ENCODE data around the gene GOLGA3. TPM values are rescaled to one million over a fixed set of nuclear protein-coding genes. Genes with fewer than 3 reads are reported as not detected.
"Not testable (repeated sequence)": the region's sequence is repeated elsewhere in the genome, so short reads cannot be mapped to it uniquely, and the experiment has no call there.

Gene GOLGA3
- total RNA-seq, 1 donor from 2014 or later, result 102 TPM

- no peak for DNase-seq (ENCODE audit: low read depth, low spot score)
Observed at GRCh38 chr12:132818562-132818961, 10.1 kb downstream of the GOLGA3 start.

GRCh38 chr12:132814232-132814631 lies 14.4 kb downstream of the GOLGA3 start:
- no peak for DNase-seq (ENCODE audit: low read depth, low spot score)

GRCh38 chr12:132813443-132813842 lies 15.2 kb downstream of the GOLGA3 start:
- no peak for DNase-seq (ENCODE audit: low read depth, low spot score)

GRCh38 chr12:132812631-132813305 lies 15.9 kb downstream of the GOLGA3 start:
- DNase-seq (ENCODE audit: low read depth, low spot score), result no peak

DNA sequence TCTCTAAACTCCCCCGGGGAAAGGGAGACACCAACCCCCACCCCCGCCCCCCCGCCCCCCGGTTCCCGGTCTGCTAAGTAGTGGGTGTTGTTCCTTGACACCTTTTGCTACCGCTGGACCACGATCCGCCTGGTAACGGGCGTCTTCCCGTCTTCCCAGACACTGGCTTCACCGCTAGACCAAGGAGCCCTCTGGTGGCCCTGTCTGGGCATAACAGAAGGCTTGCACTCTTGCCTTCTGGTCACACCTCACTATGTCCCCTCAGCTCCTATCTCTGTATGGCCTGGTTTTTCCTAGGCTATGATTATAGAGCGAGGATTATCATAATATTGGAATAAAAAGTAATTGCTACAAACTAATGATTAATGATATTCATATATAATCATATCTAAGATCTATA lies 19.3 kb downstream of the GOLGA3 start:
- DNase-seq (ENCODE audit: low read depth, low spot score), result not testable (repeated sequence)

- no peak for DNase-seq (ENCODE audit: low read depth, low spot score)
Observed at GRCh38 chr12:132807295-132808092, 21.2 kb downstream of the GOLGA3 start.

DNA sequence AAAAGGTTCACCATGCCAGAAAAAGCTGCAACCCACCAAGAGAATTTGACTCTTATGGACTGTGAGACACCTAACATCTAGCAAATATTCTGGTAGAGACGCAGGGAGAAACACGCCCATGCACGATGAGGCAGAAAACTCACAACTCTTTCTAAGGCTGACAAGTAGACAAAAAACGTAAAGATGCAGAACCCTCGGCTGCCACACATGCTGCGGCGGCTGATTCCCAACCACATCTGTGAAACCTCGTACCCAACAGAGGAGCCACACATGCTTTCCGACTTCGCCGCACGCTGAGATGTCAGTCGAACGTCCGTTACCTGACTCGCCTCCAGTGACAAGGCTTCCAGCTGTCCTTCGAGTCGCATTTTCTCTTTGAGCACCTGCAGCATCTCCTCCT lies 21.8 kb downstream of the GOLGA3 start:
- no peak for DNase-seq (ENCODE audit: low read depth, low spot score)

GRCh38 chr12:132804426-132804861 lies 24.2 kb downstream of the GOLGA3 start:
- no peak for DNase-seq (ENCODE audit: low read depth, low spot score)

DNA sequence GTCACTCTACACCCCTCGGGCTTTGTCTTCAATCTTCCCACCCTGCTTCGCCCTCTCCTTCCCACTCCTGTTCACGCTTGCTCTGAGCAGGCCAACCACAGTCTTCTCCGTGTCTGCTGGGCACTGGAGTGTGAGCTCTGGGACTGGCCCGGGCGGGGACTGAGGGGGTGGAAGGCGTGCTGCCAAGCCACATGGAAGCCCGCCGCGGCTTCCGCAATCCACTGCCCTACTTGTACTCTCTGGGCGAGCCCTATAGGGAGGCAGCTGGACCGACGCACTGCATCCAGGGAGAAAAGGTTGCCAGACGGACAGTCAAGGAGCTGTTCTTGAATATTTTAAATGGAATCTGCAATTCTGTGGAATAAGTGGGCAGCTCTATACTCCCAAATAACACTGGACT lies 24.8 kb downstream of the GOLGA3 start:
- DNase-seq (ENCODE audit: low read depth, low spot score), result no peak

DNA sequence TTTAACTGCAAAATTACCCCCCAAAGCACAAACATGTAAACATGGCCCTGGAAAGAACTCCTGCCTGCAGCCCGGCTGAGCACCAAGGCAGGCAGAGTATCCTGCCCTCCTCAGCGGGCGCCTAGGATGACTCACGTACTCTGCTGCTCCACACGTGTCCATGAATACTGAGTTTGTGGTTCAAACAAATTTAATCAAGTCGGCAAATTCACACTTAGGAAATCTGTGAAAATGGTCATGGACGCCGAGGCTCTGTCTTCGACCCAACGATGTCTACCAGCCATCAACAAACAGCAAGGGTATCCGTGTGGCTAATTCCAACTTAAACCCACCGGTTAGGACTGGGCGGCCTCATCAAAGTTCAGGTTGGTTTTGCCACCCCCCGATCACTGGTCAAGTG lies 25.5 kb downstream of the GOLGA3 start:
- DNase-seq (ENCODE audit: low read depth, low spot score), result no peak

DNA sequence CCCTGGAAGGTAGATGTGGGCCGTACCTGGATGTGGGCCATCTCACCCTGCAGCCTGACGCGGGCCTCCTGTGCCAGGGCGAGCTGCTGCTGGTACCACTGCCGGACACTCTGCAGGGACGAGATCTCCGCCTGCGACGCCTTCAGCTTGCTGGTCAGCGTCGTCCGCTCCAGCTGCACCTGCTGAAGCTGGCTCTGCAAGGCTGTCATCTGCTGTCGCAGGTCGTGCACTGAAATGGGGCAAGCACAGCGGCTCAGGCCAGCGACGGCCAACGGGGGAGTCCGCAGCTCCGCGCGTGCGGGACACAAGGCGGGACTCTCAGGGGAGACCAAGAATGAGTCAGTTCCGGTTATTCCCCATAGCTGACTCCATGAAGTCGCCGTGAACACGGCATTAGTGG lies 26.9 kb downstream of the GOLGA3 start:
- no peak for DNase-seq (ENCODE audit: low read depth, low spot score)

DNA sequence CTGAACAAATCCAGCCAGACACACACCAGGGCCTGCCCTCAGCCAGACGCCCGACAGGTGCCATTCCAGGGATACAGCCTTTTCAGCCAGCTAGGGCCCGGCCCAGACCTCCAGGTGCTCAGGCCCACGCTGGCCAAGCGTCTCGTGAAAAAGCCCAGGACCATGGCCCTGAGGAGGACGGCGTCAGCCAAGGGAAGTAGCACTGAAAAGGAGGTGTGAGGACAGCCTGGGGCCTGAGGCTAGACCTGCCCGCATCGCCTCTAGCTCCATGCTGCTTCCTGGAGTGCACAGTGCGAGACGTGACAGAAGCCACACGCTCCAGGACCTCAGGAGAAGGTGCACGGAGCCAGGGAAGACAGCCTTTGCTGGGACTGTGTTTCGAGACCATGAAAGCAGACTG lies 29.8 kb downstream of the GOLGA3 start:
- no peak for DNase-seq (ENCODE audit: low read depth, low spot score)

- no peak for DNase-seq (ENCODE audit: low read depth, low spot score)
Observed at GRCh38 chr12:132797820-132798570, 30.7 kb downstream of the GOLGA3 start.

- no peak for DNase-seq (ENCODE audit: low read depth, low spot score)
Observed at GRCh38 chr12:132795847-132796246, 32.8 kb downstream of the GOLGA3 start.

GRCh38 chr12:132791940-132792339 lies 36.7 kb downstream of the GOLGA3 start:
- DNase-seq (ENCODE audit: low read depth, low spot score), result not testable (repeated sequence)

DNA sequence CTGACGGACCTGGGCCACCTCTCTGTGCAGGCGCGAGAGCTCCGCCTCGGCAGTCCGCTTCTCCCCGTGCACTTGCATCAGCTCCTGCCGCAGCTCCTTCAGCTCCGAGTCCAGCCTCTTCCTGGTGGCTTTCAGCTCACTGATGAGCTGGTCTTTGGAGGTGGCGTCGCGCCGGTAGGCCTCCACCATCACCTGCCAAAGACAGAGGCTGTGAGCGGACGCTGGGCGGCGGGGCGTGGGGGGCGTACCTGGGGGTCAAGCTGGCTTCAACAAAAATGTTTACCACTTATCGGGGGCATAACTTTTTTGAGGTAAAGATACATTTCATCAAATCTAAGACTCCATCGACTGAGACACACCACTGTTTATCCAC lies 39.6 kb downstream of the GOLGA3 start:
- DNase-seq (ENCODE audit: low read depth, low spot score), result no peak

GRCh38 chr12:132788375-132789098 lies 40.1 kb downstream of the GOLGA3 start:
- no peak for DNase-seq (ENCODE audit: low read depth, low spot score)

DNA sequence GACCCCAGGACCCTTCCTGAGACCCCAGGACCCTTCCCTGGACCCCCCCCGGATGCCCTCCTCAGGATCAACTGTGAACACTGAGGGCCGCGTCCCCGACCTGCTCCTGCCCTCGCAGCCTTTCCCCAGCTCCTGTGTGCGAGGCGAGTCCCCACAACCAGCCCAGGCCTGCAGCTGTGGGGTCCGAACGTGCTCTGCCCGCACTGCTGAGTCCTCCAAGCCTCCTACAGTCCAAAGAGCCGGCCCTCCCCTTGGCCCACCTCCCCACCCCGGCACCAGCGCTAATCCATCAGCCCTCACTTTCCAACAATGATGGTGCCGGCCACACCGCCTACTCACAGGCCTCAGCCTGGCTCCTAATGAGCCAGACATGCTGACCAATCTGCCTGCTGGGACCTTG lies 40.8 kb downstream of the GOLGA3 start:
- no peak for DNase-seq (ENCODE audit: low read depth, low spot score)

DNA sequence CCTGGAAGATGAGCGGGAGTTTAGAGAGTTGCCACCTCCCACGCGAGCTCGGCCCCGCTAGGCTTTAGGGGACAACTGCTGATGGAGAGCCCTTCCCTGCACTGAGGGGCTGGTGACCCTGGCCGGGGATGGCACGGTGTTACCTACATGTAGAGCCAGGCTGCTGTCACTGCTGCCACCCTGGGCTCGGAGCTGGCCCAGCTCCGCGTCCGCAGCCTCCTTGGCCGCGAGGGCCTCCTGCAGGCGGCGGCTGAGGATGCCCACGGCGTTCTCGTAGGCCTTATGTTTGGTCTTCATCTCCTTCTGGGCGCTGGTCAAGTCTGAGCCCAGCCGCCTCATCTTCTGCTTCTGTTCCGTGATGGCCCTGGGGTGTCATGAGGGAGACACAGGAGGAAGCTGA lies 42.5 kb downstream of the GOLGA3 start:
- no peak for DNase-seq (ENCODE audit: low read depth, low spot score)

GRCh38 chr12:132784580-132784979 lies 44.1 kb downstream of the GOLGA3 start:
- DNase-seq (ENCODE audit: low read depth, low spot score), result no peak

- no peak for DNase-seq (ENCODE audit: low read depth, low spot score)
Observed at GRCh38 chr12:132783917-132784531, 44.6 kb downstream of the GOLGA3 start.
